CD4-positive, alpha-beta T cell treated with Interleukin-4 for 4 hours (primary cell): ENCODE results near the gene COL20A1.

Experiments
- DNase-seq: peaks from one replicate; pipeline ENCODE4 v3.0.0-alpha.2; 2020

The COL20A1 gene

DNA sequence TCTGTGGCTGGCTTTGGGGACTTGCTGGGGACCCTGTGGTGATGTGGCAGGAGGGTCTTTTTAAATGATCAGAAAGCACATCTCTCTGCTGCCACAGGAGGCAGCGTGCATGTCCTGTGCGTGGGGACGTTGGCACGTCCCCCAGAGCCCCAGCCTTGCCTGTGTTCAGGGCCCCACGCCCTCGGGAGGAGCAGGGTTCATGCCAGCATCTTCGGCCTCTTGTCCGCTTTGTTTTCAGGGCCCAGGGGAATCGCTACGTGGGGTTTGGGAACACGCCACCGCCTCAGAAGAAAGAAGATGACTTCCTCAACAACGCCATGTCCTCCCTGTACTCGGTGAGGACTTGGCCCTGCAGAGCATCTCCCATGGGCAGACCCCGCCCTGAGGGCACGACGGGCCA is 14.3 kb upstream of the COL20A1 start:
- DNase-seq = no peak

DNA sequence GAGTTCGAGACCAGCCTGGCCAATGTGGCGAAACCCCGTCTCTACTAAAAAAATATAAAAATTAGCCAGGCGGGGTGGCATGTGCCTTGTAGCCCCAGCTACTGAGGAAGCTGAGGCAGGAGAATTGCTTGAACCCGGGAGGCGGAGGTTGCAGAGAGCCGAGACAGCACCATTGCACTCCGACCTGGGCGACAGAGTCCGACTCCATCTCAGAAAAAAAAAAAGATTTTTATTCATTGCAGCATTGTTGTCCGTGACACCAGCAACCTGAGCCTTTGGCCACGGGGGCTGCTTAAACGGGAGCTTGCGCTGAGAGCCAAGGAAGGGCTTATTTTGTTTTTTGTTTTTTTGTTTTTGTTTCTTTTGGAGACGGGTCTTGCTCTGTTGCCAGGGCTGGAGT is 13.1 kb upstream of the COL20A1 start:
- DNase-seq = no peak

DNA sequence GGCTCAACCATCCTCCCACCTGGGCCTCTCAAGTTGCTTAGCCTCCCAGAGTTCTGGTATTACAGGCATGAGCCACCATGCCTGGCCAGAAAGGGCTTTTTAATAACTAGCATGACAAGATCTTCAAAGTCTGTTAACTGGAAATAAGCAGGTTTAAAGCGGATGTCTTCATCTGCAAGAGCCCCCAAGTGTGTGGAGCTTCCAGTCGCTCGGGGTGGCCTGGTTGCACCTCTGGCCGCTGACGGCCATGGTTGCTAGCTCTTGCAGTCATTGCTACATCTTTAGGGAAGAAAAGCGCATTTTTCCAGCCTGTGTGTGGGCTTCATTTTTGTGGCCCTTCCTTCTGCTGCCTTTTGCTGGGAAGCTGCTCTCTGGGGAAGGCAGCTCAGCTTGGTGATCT is 12.6 kb upstream of the COL20A1 start:
- no peak for DNase-seq

DNA sequence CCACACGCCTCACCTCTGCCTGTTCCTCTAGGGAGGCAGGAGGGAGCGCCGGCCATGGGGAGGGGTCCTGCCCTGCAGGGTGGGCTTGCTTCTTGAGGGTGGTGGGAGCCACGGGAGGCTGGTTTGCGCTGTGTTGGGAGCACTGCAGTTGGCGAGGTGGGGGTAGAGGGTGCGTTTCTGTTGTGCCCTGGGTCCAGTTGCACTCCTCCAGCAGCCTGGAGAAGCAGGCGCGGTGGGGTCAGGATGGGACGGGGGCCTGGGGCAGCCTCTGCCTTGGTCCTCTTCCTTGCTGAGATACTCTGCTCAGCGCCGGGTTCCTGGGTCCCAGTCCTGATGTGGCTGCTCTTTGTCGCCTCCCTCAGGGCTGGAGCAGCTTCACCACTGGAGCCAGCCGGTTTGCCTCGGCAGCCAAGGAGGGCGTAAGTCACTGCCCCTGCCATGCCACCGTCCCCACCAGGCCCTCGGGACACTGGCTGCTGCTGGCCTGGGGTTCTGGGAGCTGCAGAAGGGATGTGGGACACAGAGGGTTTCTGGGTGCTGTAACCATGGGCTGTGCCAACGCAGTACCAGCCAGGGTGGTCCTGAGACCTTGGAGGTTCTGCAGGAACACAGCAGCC is 11.9 kb upstream of the COL20A1 start:
- no peak for DNase-seq

DNA sequence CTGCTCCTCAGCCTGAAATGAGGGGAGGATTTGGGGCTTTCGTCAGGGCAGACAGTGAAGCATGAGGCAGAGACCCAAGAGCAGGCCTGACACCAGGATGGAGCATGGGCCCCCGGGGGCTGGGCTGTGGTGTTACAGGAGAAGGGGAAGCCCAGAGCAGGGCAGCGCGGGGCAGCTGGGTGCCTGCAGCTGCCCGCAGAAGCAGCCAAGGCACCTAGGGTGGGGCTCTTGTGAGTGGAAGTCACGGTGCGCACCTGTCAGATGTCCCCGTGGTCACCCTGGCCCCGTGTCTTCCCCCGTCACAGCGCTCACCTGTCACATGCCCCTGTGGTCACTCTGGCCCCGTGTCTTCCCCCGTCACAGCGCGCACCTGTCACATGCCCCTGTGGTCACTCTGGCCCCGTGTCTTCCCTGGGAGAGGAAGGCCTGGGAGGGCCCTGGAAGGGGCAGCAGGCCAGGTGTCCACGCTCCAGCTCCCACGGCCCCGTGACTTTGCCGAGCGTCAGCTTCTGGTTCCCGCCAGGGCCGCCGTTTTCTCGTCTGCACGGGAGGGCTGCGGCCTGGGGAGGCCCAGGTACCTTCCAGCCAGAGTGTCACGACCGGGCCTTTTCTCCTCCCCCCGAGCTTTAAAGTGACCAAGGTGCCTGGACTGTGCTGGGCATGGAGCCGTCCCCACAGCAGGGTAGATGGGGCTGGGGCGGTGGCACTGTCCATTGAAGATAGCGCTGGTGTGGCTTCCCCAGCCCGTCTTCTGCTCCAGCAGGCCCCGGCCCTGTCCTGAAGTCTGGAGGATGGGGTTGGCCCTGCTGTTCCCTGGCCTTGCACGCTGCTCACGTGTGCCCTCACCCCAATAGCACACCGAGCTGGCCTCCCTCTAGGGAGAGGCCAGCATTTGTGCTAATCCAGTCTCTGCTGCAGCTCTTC is 11.0 kb upstream of the COL20A1 start:
- no peak for DNase-seq

DNA sequence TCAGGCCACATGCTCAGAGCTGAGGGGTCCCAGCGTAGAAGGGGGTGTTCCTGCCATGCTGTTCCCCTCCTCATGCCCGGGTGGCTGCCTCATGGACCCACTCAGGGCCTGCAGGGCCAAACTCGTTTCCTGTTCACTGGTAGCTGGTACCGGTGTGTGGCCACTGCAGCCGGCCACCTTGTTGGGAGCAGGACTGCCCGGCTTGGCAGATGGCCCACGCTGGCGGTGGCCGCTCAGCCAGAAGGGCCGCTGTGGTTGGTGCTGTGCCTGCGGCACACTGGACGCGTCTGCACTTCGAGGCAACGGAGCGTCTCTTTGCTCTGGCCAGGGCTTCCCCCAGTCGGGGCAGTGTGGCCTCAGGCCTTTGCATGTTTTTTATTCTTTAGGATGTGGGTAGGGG is 10.0 kb upstream of the COL20A1 start:
- no peak for DNase-seq

DNA sequence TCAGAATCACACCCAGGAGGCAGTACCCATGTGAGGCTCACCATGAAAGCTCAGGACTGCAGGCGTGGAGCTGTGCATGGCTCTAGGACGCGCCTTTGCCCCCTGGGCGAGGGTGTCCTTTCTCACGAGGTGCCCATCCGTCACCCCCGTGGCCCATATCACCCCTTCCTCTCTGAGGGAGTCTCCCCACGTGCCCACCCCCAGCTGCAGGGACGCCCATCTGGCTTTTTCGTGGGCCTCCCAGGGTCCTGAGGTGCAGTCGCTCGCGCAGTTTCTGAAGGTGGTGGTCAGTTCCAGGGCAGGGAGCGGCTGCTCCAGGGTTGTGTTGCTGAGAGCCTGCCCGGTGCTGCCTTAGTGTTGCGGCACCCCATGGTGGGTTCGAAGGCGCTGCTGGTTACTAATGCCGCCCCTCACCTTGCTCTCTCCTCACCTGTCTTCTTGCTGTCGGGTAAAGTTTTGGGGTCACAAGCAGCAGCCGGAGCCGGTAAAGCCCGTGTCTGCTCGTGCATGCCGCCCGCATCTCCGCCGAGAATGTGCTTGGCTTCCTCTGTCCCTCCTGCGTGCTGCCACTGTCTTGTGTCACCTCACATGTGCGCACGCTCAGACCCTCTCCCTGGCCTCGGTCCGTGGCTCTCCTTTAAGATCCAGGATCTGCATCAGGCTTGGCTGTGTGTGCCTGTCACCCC is 9.4 kb upstream of the COL20A1 start:
- DNase-seq = no peak

DNA sequence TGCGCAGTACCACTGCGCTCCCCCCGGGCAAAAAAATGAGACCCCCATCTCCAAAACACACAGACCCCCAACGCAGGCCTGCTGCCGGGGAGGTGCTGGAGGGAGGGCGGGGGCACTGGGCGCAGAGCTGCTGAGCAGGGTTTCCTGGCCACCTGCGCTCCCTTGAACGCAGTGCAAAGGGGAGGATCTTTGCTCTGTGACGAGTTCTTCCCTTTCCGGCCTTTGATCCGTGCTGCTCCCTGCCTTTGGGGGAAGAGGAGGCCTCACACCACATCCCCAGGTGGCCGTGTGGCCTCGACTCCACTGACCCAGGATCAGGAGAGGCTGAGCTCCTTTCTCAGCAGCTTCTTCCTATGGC is 8.9 kb upstream of the COL20A1 start:
- DNase-seq = no peak

DNA sequence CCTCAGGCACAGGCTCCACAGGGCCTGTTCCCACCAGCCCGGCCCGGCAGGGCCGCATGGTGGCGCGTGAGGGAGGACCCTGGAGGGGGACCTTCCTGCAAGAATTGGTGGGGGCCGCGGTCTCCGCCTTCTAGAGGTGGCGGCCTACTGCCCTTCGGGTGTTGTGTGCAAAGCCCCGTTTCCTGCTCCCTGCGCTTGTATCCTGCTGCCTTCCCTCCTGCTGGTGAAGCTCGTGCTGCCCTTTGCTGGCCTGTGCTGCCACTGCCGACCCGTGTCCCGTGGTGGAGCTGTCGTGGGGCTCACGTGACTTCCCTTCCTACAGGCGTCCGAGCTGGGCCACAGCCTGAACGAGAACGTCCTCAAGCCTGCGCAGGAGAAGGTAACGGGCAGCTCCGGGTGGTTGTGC is 8.4 kb upstream of the COL20A1 start:
- DNase-seq = no peak

DNA sequence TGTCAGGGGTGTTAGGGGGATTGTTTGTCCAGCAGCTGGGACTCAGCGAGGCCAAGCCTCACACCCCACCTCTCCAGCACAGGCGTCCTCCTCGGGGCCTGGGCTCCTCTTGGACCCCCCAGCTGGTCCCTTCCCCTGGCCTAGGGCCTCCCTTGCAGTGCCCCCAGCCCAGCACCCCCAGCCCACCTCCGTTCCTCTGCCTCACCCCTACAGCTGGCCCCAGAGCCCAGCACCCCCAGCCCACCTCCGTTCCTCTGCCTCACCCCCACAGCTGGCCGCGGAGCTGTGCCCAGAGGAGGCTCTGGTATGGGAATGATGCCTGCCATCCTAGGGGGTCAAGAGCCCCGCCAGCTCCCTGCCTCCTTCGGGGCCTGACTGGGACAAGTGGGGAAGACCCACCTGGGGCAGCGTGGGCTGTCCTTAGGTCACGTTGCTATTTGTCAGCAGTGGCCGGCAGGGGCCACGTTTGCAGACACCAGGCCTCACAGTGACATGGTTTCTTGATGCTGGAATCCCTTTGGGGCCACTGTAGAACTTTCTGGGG is 7.9 kb upstream of the COL20A1 start:
- DNase-seq = no peak

DNA sequence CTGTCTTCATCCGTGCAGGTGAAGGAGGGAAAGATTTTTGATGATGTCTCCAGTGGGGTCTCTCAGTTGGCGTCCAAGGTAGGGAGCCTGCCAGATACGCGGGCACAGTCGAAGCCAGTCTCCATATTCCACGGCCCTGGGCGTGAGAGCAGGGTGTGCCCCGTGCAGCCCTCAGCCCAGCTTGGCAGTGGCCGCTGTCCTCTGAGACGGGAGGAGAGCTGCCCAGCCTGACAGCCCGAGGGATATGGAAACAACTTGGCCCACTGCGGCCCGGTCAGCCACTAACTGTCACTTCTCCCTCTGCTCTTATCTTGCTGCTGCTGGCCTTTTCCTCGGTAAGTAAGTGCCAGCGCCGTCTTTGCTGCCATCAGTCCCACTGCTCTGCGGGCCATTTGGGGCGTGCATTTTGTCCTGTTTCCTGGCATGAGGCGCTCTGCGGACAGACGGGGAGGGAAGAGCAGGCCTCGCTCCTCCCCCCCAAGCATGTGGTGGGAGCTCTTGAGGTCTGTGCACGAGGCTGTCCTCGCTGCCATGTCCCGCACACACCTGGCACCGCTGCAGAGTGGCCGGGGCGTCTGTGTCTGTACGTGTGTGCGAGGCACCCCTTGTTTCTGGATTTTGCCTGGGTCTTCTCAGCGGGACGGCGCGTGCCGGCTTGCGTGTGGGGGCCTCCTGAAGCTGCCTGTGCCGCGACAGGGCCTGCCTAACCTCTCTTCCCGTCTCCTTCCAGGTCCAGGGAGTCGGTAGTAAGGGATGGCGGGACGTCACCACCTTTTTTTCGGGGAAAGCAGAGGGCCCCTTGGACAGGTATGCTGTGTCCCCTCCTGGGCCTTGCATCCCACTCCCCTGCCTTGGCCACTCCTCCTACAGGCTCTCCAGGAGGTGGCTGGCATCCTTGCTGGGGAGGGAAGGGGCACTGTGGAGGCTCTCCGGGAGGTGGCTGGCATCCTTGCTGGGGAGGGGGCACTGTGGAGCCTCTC is 7.1 kb upstream of the COL20A1 start:
- no peak for DNase-seq

DNA sequence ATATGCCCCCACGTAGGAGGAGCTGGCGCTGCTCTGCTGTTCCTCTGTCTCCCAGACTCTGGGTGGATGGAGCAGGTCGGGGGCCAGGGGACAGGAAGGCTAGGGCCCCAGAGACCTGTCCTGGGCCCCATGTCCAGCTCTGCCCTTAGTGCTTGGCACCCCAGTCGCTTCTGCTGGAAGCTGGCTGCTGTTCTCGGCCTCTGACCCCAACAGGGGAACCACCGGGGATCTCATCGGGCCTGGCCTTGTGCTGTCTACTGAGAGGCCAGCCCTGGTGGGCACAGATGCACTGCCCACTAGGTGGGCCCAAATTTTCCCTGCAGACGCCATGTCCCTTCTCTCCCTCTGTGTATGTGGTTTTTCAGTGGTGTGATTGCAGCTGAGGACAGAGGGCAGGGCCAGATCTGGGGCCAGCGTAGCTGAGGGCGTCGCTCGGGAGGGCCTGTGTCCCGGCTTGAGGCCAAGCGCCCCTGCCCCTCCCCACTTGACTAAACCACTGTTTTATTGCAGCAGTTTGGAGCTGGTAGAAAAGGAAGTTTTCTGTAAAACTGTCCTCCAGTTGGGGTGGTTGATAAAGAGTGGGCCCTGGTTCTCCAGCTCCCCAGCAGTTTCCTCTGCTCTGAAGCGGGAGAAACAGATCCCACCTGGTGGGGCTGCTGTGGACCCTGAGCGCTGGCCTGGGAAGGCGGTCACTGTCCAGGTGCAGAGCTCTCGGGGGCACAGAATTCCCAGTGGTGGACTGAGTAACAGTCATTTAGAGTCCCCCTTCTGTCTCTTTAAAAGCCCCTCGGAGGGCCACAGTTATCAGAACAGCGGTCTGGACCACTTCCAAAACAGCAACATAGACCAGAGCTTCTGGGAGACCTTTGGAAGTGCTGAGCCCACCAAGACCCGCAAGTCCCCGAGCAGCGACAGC is 5.9 kb upstream of the COL20A1 start:
- DNase-seq = no peak

DNA sequence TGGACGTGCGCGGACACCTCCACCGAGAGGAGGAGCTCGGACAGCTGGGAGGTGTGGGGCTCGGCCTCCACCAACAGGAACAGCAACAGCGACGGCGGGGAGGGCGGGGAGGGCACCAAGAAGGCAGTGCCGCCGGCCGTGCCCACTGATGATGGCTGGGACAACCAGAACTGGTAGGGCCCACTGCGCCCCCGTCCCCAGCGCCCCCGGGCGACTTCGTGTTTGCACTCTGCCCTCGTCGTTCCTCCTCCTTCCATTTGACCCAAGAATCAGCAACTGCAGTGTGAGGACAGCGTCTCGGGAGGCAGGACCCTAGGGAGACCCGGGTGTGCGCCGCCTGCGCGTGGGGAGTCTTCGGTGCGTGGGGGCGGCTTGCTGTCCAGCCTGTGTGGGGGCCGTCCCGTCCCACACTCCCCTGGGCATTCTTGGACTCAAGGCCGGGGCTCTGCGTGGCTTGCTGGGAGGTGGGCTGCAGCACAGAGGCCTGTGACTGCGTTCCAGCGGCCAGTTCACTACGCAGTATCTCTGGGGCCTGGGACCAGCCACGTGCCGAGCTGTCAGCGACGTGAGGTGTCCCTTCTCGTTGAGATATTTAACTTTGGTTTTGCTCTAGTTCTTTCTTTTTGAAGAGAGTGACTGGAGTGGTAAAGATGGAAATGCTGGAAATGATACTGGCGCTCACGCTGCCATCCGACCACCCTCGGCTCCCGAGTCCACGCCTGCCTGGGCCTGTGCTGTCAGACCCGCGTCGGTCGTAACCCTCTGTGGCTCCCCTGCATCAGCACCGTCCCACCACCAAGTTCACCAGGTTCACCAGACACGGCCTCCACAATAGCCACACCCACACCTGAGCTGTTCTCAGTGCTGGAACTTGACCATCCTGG is 5.0 kb upstream of the COL20A1 start:
- no peak for DNase-seq

DNA sequence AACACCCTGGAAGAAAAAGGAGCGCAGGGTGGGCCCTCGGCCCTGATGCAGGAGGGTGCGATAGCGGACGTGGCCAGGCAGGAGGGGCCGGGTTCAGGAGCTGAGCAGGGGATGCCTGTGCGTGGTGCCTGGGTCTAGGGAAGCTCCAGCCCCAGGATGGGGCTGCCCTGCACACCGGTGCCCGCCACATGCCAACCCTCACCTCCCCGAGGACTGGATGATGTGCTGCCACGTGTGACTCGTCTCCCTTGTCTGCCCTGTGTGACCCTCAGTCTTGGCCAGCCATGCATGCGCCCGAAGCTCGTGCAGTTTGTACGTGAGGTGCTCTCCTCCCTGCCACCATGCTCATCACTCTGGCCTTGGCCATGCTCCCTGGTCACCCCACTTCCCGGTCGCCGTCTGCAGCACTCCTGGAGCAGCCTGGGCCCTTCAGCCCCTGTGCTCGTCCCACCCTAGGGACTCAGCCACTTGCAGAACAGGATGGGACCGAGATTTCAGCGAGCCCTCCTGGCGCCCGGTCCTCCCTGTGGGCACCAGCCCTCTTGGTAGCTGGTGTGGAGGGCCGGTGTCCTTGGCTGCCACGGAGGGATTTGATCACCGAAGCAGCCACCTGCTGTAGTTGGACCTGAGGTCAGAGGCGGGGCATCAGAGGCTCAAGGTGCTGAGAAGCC is 4.3 kb upstream of the COL20A1 start:
- DNase-seq = no peak

DNA sequence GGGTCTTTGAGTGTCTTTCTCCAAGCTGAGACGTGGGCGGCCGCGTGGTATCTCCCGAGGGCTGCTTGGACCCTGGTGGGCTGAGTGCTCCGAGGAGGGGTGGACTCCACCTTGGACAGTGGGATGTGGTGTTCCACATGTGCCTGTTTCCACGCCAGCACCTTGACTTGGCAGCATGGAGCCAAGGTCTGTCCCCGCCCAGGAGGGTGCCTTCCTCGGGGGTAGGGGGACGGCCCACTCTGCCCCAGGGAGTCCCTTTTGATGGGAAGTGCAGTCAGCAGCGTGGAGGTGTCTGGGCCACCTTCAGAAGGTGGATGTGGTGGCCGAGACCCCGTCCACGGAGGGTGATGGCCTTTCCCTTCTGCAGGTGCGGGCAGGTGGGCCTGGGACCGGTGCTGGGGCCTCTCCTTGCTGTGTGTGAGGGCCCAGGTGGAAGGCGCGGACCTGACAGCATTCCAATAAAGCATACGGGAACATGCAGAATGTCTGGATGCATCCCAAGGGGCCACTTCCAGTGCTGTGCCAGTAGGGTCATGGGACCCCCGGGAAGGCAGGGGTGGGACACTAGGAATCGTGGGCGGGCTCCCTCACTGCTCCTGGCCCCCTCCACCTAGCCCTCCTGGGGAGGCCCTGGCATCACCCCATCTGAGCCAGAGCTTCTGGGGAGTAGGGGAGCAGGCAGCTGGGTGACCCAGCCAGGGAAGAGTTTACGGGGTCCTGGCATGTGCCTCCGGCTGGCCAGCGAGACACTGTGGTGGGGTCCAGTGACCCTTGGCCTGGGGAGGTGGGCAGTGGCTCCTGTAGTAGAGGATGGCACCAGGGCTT is 3.5 kb upstream of the COL20A1 start:
- DNase-seq = no peak

DNA sequence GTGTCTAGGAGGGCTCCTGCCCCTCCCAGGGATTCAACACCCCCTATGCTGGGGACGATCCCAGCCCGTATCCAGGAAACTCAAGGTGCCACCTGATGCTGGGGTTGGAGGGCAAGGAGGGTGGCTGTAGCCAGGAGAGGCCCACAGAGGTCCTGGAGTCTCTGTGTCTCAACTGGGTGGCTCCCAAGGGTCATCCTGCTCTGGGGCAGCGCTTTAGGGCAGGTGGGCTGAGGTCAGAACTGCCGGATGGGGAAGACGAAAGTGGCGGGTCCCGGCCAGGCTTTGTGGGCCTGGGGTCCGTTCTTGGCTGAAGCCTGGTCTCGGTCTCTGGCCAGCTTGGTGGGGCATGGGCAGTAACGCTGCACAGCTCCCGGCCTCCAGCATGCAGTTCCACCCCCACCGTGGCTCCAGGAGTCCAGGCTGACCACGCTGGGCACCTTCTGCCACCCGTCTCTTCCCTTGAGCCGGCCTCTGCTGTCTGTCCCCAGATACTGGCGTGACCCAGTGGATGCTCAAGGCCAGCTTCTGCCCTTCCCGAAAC is 2.8 kb upstream of the COL20A1 start:
- DNase-seq = no peak

DNA sequence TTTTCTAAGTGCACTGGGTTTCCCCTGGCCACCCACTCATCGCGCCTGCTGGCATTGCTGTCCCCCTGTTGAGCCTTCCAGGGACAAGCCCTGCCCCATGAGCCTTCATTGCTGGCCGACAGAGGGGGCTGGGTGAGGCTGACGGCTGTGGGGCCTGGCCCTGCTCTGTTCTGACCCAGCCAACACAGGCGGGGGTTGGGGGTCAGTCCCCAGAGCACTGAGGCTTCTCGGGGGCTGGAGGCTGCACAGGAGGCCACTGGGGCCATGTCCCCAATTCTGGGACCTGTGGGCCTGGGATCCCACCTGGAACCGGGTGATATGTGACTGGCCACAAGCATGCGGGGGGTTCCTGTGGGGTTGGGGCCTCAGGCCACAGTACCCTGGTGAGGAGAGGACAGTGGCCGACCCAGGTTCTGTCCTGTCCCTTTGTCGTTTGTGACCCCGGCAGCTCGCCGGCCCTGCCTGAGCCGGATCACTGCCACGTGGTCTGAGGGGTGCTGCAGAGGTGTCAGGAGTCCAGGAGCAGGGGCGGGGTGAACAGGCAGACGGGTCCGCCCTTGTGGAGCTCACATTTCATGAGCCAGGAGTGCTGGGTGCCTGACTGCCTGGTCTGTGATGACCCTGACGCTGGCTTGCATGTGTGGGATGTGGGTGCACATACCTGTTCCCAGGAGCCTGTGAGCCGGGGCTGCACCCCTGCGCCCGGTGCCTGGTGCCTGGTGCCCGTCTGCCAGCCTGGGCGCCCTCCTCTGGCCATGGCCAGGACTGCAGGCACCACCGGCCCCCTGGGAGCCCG is 2.1 kb upstream of the COL20A1 start:
- DNase-seq = peak; percentile 13

DNA sequence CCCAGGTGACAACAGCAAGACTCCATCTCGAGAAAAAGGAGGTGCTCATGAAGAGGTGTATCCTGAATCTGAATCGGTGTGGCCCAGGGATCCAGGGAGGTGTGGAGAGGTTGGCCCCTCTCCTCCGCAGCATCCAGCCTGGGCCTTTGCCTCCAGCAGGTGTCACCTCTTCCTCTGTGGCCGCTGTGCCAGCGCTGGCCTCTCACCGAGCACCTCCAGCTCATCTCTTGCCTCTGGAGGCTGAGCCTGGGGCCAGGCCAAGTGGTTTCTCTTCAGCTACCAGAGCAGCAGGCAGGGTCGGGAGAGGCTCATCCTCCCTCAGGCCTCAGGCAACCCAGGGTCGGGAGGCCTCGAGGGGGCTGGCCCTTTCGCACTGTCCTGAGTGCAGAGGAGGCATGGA is 1.2 kb upstream of the COL20A1 start:
- no peak for DNase-seq
